H4 (cell line): ENCODE data around the gene SARDH. TPM values are rescaled to one million over a fixed set of nuclear protein-coding genes. Genes with fewer than 3 reads are reported as not detected.

Experiments used
- DNase-seq: peaks from one replicate; pipeline ENCODE4 v3.0.0-alpha.2; 2015; ENCODE audit warnings: low spot score
- total RNA-seq: library from RNA; depleted of rRNA; stranded (reverse); fragments of >200 nt; shearing (Covaris generic); gene quantifications from 2 replicates; pipeline ENCODE4 v1.2.3, GENCODE V29; 2014

SARDH gene
- total RNA-seq, 1 experiment from 2014 or later: 0.06 TPM

DNA sequence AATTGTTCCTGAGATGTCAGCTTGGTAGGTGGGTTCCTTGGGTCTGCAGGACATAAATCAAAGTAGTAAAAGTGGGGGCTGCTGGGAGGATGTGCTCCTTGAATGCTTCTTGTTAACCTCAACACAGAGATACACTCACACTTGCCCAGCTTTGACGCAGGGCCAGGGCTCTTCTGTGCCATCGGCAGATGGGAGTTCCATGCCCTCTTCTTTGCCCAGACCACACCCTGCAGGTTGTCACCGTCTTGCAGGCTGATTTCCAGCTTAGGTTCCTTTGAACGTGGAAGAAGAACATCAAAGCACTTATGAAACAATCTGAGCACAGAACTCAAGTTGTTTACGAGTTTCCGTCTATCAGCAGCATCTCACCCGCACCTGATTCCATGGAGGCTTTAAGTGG, 91.0 kb downstream of the SARDH start:
- no peak for DNase-seq

DNA sequence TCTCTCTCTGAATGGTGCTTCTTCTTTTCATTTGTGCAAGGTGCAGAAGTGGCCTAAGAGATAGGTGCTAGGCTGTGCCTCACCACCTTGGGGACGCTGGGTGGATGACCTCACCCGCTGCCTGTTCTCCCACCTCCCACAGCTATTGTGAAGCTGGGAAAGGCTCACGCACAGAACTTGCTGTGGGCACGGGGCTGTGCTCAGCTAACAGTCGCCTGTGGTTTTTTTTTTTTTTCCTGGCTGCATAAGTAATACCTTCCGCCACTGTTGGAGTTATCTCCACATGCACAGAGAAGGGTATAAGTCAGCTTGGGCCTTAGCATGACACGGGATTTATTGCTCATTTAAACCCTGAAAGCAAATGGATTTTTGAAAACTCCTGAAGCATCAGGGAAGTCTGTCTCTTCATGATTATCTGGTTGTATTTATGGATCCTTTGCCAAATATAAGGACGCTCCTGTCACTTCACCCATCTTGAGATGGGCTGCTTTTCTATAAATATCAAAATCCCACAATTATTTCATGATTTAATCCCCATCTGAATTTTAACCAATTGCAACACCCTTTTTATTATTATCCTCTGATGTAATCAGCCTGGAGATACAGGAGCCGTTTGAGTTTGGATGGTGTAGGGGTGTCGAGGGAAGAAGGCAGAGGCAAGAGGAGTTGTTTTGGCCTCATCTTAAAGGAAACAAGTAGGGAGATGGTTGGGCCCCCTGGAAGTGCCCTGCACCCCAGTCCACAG, 93.0 kb downstream of the SARDH start:
- DNase-seq: no peak

DNA sequence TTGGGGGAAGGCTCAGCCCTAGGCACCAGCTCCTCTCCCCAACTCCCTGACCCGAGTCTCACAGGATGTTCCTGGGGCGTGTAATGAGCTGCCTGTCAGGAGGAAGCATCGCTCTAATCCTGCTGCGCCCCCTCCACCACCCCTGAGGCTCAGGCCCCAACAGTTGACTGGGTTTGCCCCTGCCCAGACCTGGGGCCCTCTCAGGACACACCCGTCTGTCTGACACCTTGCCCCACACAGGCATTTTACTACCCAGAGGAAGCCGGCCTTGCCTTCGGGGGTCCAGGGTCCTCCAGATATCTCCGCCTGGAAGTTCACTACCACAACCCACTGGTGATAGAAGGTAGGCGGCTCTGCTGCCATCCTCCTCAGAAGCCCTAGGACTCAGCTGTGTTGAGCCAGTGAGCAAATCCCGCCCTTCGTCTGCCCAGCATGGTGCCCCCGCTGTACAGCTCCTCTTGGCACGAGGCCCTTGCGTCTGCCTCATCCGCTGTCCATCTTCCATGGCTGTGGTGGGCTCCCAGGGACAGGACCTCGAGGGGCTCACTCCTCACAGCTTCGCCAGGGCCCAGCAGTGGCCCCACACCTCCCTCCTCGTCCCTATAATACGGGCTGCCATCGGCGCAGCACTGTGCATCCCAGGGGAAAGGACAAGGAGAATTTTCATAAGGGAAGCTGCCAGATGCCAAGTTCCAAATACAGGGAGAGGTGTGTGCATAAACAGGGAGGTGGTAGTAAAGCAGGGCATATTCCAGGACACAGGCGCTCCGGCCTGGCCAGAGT, 94.0 kb downstream of the SARDH start:
- no peak for DNase-seq

DNA sequence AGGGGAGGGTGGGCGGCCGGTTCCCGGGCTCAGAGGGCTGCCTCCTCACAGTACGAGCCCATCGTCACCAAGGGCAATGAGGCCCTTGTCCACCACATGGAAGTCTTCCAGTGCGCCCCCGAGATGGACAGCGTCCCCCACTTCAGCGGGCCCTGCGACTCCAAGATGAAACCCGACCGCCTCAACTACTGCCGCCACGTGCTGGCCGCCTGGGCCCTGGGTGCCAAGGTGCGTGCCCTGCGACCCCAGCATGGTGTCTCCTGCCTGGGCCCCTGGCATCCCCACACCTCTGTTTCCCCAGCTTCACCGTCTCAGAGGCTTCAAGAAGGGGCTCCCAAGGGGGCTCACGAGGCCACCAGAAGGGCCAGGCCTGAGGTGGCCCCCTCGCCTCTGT, 94.8 kb downstream of the SARDH start:
- no peak for DNase-seq

DNA sequence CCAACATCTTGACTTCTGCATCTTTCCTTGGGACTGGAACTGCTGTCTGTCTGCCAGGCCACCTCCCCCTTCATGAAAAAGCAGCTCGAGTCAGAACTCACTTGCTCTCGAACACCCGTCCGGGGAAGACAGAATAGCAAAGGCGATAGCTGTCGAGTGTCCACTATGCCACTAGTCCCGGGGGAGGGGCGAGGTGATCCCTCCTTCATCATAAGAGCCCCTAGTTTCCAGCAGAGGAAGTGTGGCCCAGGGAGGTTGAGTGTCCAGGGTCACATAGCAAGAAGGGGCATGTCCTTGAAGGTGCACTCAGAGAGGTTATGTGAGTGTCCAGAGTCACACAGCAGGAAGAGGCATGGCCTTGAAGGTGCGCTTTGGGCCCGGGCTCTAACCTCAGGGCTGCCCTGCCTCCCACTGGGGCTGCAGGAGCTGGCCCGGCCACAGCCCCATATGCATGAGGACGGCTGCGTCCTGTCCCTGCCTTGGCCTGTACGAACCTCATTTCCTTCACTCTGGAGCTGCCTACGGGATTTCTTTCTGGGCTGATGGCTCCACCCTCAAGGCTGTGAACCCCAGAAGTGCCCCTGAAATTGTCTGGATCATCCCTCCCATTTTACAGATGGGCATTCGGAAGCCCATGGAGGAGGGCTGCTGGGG, 95.3 kb downstream of the SARDH start:
- DNase-seq: no peak

DNA sequence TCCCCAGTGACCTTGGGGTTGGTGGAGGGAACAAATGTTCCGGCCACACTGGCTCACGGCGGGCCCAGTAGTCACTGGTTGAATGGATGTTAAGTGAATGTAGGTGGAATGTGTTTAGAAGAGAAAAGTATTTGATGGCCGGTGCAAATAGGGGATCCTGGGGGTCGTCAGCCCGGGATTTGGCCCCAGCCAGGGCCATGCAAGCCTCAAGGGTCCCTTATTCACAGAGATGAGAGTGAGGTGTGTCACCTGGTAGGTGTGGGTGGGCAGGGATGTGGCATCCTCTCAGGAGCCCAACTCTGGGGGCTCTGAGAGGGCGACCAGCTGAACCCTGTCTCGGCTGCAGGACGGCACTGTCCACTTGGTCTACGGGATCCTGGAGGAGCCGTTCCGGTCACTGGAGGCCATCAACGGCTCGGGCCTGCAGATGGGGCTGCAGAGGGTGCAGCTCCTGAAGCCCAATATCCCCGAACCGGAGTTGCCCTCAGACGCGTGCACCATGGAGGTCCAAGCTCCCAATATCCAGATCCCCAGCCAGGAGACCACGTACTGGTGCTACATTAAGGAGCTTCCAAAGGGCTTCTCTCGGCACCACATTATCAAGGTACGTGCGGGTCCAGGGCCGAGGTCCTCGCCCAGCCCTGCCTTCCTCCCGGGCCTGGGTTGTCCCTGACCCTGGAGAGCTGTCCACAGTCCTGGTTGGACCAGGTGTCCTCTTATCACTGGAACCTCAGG, 96.1 kb downstream of the SARDH start:
- no peak for DNase-seq

DNA sequence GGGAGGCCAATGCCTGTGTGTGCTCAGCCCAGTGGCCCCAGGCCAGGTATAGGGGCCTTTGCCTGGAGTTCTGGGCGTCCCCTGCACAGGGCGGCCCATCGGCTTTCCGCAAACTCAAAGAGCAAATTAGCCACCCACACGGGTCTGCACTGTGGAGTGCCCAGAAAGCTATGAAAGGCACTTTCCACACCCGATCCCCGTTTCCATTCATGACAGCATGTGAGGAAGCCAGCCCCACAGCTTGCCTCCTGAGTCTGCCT, 96.8 kb downstream of the SARDH start:
- no peak for DNase-seq

DNA sequence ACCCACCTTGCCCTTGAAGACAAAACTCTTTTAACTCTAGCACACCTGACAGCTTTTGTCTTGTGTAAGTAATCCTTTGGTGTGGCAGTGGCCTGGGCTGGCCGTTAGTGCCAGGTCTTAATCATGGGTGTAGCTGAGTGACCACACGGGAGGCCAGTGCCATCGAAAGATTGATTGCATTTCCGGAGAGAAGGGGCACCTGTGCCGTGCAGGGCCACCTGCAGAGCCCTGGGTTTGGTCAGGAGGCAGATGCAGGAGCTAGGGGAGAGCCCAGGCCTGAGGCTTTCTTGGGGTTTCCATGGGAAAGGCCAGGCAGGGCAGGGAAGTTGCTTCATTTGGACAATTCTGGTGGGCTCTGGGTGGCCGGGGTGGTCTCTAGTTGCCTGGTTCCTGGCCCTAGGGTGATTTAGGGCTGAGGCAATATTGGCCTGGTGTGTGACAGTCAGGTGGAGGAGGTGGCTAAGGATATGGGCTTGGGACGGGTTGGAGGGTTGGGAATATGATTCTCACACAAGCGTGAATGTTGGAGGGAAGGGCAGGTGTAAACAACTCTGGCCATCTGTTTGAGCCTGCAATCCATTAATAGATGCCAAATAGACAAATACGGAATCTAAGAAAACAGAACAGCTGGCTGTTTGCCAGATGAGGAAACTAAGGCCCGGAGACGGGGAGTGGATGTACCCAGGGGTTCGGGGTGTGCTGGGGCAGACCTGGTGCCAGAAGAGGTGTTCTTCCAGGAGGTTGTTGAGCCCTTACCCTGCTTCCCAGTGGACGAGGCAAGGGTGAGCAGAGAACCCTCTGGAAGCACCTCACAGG, 97.4 kb downstream of the SARDH start:
- DNase-seq: no peak

DNA sequence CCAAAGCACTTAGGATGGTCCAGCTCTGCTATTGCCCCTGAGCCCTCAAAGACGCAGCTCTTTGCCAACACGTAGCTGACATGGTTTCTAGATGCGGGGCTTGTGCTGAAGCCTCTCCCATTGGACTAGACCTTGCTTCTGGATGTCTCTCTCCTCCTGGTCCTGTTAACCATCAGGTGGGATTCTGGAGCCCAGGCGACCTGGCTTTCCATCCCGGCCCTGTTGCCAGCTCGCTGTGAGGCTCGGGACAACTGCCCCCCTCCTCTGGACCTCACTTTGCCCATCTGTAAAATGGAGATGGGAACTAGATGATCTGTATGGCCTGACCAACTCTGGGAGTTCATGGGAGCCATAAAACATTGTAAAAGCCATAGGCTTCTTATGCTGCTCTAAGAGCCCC, 98.0 kb downstream of the SARDH start:
- DNase-seq: no peak

DNA sequence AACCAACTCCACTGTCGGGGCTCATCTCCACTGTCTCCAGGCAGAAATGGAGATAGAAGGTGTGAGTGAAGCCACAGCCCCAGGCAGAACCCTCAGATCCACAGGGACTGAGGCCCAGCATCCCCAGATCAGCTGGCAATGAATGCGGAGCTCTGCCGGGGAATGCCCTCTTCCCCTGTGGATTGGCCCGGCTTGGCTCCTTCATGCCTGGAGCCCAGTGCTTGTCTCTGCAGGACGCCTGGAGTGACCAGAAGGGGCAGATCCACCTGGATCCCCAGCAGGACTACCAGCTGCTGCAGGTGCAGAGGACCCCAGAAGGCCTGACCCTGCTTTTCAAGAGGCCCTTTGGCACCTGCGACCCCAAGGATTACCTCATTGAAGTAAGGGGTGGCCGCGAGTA, 98.5 kb downstream of the SARDH start:
- DNase-seq: no peak

DNA sequence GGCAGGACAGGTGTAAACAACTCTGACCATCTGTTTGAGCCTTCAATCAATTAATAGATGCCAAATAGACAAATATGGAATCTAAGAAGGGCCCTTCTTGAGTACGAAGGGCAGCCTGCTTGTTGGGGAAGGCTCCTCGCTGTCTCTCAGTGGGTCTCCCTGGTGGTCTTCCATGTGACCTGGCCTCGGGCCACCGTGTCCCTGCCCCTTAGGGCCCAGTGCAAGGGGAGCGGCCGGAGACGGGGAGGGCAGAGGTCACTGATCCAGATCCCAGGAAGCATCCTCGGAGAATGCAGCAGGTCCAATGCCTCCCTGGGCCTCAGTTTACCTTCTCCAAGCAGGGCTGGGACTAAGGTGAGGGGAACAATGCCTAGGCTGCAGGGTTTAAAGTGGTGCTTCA, 99.4 kb downstream of the SARDH start:
- no peak for DNase-seq

DNA sequence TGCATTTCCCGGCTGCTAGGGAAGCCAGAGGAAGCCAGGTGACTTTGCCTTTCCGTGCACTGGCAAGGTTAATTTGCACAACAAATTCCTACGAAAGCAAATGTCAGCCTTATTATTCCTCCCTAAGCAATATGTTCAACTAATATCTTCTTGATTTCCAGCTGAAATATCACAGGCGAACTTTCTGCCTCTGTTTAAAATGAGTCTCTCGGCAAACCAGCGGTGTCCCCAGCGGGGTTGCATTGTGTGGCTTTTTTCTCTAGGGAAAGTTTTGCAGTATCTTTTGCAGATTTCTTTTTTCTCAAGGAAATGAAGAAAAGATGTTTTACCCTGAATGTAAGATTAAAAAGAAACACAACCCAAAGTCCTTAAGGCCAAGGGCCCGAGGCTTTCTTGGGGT, 100.1 kb downstream of the SARDH start:
- no peak for DNase-seq

DNA sequence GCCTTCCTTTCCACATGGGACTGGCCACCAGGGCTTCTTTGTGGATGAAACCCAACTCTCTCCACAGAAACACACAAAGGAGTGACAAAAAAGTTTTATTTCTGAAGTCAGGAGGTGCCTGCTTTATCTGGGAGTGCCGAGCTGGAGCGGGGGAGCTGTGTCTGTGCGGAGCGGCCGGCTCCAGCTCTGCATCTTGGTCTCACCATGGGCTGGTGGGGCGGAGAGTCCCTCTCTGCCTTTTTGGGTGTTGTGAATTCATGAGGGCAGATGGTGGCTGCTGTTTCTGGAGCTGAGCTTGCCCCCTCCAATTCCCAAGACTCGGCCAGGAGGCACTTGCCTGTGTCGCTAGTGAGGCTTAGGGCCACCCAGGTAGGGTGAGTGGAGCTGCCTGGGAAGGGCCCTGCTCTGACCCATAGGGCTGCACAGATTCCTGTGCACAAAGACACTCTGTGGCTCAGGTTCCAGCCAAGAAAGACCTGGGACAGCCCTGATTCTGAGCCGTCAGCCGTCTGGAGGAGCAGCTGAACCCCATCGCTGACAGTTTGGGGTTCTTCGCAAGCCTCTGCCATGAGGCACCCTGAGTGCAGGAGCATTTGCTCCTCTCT, 100.6 kb downstream of the SARDH start:
- DNase-seq: no peak

DNA sequence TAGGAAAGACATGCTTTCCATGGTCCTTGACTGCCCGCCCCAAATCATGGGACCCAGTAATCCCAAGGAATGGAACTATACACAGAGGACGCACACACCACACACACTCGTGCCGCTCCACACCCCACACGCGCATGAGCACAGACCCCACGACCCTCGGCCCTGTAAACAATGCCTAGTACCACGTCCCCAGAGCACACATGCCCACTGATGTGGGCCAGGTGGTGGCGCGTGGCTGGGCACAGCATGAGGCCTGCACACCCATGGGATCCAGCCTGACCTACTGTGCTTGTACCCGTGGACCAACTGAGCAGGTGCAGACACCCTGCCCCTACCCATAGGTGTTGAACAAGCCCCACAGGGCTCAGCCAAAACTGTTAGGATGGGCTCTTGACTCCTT, 101.2 kb downstream of the SARDH start:
- DNase-seq: no peak

DNA sequence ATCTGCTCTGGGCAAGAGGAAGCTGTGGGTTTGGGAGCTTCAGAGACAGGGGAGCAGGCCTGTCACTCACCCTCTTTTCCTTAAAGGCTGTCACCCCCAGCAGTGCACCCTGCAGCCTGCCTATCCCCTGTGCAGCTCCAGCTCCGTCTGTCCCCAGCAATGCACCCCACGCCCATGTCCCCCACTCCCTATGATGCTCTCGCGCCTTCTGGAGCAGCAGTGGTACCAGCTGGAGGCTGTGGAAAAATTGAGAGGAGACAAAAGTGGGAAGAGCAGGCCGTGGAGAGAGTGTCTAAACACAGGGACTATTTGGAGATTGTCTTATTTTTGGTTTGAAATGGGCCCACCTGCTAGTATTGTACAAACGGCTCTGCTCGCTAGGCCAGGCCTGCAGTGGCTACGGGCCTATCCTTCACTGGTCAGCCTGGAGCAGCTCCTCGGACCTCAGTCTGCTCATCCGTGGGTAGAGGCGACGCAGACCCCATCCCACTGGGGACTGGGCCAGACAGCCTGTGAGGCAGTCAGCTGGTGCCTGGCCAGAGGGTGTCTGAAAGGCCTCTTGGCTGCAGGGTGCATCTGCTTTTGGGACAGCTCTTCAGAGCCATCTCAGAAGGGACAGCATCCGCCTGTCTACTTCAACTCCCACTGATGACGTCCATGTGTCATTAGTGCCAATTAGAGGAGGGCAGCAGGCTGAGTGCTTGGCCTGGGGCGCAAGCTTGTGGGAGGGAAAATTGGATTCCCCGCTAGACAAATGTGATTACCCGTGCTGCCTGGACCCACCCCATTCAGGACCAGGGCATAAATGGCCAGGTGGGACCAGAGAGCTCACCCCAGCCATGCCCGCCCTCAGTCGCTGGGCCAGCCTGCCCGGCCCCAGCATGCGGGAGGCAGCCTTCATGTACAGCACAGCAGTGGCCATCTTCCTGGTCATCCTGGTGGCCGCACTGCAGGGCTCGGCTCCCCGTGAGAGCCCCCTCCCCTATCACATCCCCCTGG, 102.3 kb downstream of the SARDH start, which contains the start of gene DBH:
TSS of gene DBH (plus strand) at position 831 of the 999 bp plus-strand sequence. CDS start at position 840, 9 bp downstream.
- DNase-seq: no peak

DNA sequence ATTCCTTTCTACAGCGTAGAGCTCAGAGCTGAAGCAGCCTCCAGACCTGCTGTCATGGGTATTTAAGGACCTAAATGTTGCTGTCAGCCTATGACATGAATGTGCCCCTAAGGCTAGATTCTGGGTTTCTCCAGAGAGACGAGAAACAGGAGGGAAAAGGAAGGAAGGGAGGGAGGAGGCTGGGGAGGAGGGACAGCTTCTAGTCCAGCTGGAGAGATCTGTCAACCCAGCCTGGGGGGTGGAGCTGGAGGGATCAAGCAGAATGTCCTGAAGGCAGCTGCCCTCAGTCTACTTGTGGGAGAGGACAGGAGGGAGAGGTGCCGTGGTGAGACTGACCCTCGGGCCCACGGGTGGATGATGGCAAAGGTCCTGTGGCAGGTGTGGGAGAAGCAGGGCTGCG, 103.1 kb downstream of the SARDH start:
- no peak for DNase-seq

DNA sequence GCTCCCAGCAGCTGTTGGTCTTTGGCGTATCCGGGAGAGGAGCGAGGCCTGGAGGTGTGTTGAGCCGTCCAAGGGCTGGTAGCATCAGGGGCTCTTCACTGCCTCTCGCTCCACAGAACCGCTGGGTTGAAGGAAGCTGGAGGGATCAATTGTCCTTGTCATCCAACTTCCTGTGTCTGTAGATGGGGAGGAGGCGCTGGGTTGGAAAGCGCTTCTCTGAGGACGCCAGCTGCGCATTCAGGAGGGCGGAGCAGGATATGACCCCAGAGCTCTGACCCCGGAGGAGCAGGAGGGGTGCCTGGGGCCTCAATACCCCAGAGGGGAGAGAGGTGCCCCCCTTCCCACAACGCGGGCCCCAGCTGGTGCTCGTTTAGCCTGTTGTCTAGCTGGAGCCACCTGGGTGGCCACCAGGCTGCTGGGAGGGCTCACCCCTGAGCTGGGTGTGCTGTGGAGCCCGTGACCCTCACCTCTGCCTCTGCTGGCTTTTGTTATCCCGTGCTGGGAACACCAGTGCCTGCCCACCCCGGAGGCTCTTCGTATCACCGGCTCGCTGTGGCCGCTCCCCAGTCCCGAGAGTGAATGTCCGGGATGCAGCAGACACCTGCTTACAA, 104.0 kb downstream of the SARDH start:
- no peak for DNase-seq

DNA sequence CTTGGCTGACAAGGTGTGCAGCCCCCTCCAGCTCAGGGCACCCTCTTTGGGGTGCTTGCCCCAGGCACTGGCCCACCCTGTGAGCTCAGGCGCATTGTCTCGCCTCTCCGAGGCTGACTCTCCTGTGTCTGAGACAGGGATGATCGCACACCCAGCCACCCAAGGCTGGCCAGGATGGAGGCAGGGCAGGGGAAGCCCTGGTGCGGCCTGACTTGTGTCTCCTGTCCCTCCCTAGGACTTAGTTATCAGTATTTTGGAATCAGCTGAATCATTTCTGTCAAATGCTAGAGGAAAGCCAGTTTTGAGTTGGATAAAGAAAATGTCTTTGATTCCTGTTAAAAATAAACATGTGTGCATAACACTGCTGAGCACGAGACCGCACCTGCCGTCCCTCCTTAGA, 104.5 kb downstream of the SARDH start:
- DNase-seq: no peak
